HTR-8/SVneo (cell line): ENCODE results near the gene ATL2.
"Not testable (repeated sequence)": the region's sequence is repeated elsewhere in the genome, so short reads cannot be mapped to it uniquely, and the experiment has no call there.

ENCODE experiments used
- DNase-seq: peaks from one replicate; pipeline ENCODE4 v3.0.0; 2011; ENCODE audit warnings: low spot score, mixed read lengths; ENCODE audit not compliant: insufficient read length
- FAIRE-seq: peaks from 2 replicates; lab custom pipeline; 2011; peaks lifted over from hg19 to GRCh38; lab: Jason Lieb, UNC

The ATL2 gene

GRCh38 chr2:38394041-38394440, 17.0 kb upstream of the ATL2 start:
- DNase-seq (no peak), FAIRE-seq (no peak)

GRCh38 chr2:38390947-38391346, 13.9 kb upstream of the ATL2 start:
- no peak for FAIRE-seq
- DNase-seq: no peak

GRCh38 chr2:38387887-38388286, 10.8 kb upstream of the ATL2 start:
- FAIRE-seq: no peak

GRCh38 chr2:38386821-38387220, 9.7 kb upstream of the ATL2 start:
- no peak for DNase-seq
- no peak for FAIRE-seq

More at GRCh38 chr2:38387887-38388286, 10.8 kb upstream of the ATL2 start:
- no peak for DNase-seq

GRCh38 chr2:38386377-38386776, 9.3 kb upstream of the ATL2 start:
- FAIRE-seq: no peak
- DNase-seq: no peak

- no peak for FAIRE-seq
- no peak for DNase-seq
Observed at GRCh38 chr2:38384338-38384737, 7.3 kb upstream of the ATL2 start.

GRCh38 chr2:38383741-38384140, 6.7 kb upstream of the ATL2 start:
- FAIRE-seq, DNase-seq: not testable (repeated sequence)

- DNase-seq: no peak
- no peak for FAIRE-seq
Observed at GRCh38 chr2:38381381-38382143, 4.5 kb upstream of the ATL2 start.

- FAIRE-seq: no peak
Observed at GRCh38 chr2:38380397-38381130, 3.5 kb upstream of the ATL2 start.

GRCh38 chr2:38376346-38377049, 575 bp downstream of the ATL2 start:
- peak; percentile 89 for FAIRE-seq
- peak; percentile 77 for DNase-seq

More at GRCh38 chr2:38380397-38381130, 3.5 kb upstream of the ATL2 start:
- no peak for DNase-seq

GRCh38 chr2:38375696-38376345, 1.3 kb downstream of the ATL2 start:
- DNase-seq (no peak), FAIRE-seq (peak; percentile 16)

GRCh38 chr2:38374984-38375383, 2.1 kb downstream of the ATL2 start:
- DNase-seq: no peak
- no peak for FAIRE-seq

- no peak for FAIRE-seq
- DNase-seq: no peak
Observed at GRCh38 chr2:38371235-38371634, 5.8 kb downstream of the ATL2 start.

GRCh38 chr2:38370664-38371063, 6.4 kb downstream of the ATL2 start:
- FAIRE-seq: no peak

GRCh38 chr2:38362232-38362631, 14.8 kb downstream of the ATL2 start:
- DNase-seq: no peak
- FAIRE-seq: no peak

More at GRCh38 chr2:38370664-38371063, 6.4 kb downstream of the ATL2 start:
- DNase-seq: no peak

- FAIRE-seq (no peak), DNase-seq (no peak)
Observed at GRCh38 chr2:38360177-38360576, 16.9 kb downstream of the ATL2 start.

GRCh38 chr2:38353402-38353801, 23.7 kb downstream of the ATL2 start:
- no peak for FAIRE-seq
- DNase-seq: no peak

GRCh38 chr2:38352336-38352735, 24.7 kb downstream of the ATL2 start:
- FAIRE-seq (no peak), DNase-seq (no peak)

GRCh38 chr2:38345323-38346038, 31.6 kb downstream of the ATL2 start:
- no peak for DNase-seq
- FAIRE-seq: no peak

- FAIRE-seq: no peak
- no peak for DNase-seq
Observed at GRCh38 chr2:38344813-38345212, 32.3 kb downstream of the ATL2 start.
